GM12878 (cell line): ENCODE data around the gene SLC35F3. TPM values are rescaled to one million over a fixed set of nuclear protein-coding genes. Genes with fewer than 3 reads are reported as not detected.
A peak's percentile ranks its signal among the peaks of the same experiment; 100 is the strongest.

Experiments used
- ATAC-seq: fragments of 200-7000 bp; cut with Tn5 transposase; 3 replicates; pipeline ENCODE4 v1.9.1; 2020; ENCODE audit warnings: mild to moderate bottlenecking, moderate library complexity
- BruUV-seq: library from RNA; stranded (reverse); fragments of 400-500 nt; replicated peaks from 2 replicates; lab custom pipeline; 2021; lab: Mats Ljungman, UMichigan
- CTCF ChIA-PET: fragments of 300-600 bp; sonication (Branson Sonifier 250); formaldehyde crosslinking; extraction: SDS; loops from one replicate; lab custom pipeline; 2021; ENCODE audit warnings: inconsistent platforms; lab: Yijun Ruan, JAX
- POLR2A ChIA-PET: fragments of 350-600 bp; formaldehyde crosslinking; extraction: SDS; loops from one replicate; lab custom pipeline; 2021; ENCODE audit warnings: inconsistent platforms; lab: Charles Lee
- RAD21 ChIA-PET: fragments of 300-600 bp; sonication (Branson Sonifier 250); formaldehyde crosslinking; loops from one replicate; lab custom pipeline; 2023; ENCODE audit warnings: antibody characterized with exemption; ENCODE audit not compliant: unreplicated experiment; lab: Charles Lee
- SMC1A ChIA-PET: fragments of 300-600 bp; sonication (Branson Sonifier 250); formaldehyde crosslinking; loops from one replicate; lab custom pipeline; 2023; ENCODE audit not compliant: unreplicated experiment, uncharacterized antibody; lab: Charles Lee
- DNase-seq: peaks from one replicate; pipeline ENCODE4 v3.0.0-alpha.2; 2011; ENCODE audit warnings: low read depth, low spot score
- FAIRE-seq: peaks from 3 replicates; lab custom pipeline; 2011; peaks lifted over from hg19 to GRCh38; lab: Jason Lieb, UNC
- H2AFZ ChIP-seq: 2 replicates; pipeline ENCODE4 v1.6.0; 2011; ENCODE audit warnings: low read depth, low read length, control low read depth; ENCODE audit not compliant: control insufficient read depth
- H3K27ac ChIP-seq: 2 replicates; pipeline ENCODE4 v1.5.1; 2011; ENCODE audit warnings: control low read depth; ENCODE audit not compliant: control insufficient read depth, insufficient read depth
- H3K27me3 ChIP-seq, 2 experiments: replicated peaks in 1 of 2; 2 replicates each; pipeline versions ENCODE4 v1.6.0 to v1.6.1; 2011; ENCODE audit warnings: low read length in 1 of 2; ENCODE audit not compliant: control insufficient read depth in 2 of 2, insufficient read depth in 2 of 2
- H3K36me3 ChIP-seq, 2 experiments: 2 replicates each; pipeline ENCODE4 v1.5.1; 2011; ENCODE audit warnings: low read length in 1 of 2; ENCODE audit not compliant: control insufficient read depth in 2 of 2, insufficient read depth in 2 of 2
- H3K4me1 ChIP-seq: 2 replicates; pipeline ENCODE4 v1.6.1; 2011; ENCODE audit warnings: mild to moderate bottlenecking, low read length, moderate library complexity, mixed read lengths; ENCODE audit not compliant: control insufficient read depth, insufficient read depth
- H3K4me2 ChIP-seq: 2 replicates; pipeline ENCODE4 v1.6.0; 2011; ENCODE audit warnings: control low read depth; ENCODE audit not compliant: control insufficient read depth, insufficient read depth
- H3K4me3 ChIP-seq: fragments of 200-600 bp; sonication (generic); 2 replicates; pipeline ENCODE4 v1.5.1; 2016
- H3K79me2 ChIP-seq: 2 replicates; pipeline ENCODE4 v1.6.0; 2011; ENCODE audit warnings: low read length; ENCODE audit not compliant: control insufficient read depth, insufficient read depth
- H3K9ac ChIP-seq: 2 replicates; pipeline ENCODE4 v1.8.0; 2011; ENCODE audit warnings: low read length, control low read depth, mixed read lengths; ENCODE audit not compliant: control insufficient read depth, insufficient read depth
- H3K9me3 ChIP-seq: replicated peaks from 3 replicates; pipeline ENCODE4 v1.5.1; 2011; ENCODE audit warnings: mild to moderate bottlenecking, low read length; ENCODE audit not compliant: control insufficient read depth, insufficient read depth
- H4K20me1 ChIP-seq: 2 replicates; pipeline ENCODE4 v1.6.0; 2011; ENCODE audit not compliant: control insufficient read depth, insufficient read depth
- IKZF1 ChIP-seq: fragments of 450-650 bp; conservative IDR thresholded peaks from 2 replicates; pipeline ENCODE4 v1.6.1; 2017; ENCODE audit warnings: antibody characterized with exemption, mild to moderate bottlenecking
- IKZF2 ChIP-seq, 2 experiments: fragments of 450-650 bp; IDR thresholded peaks; 2 replicates each; pipeline ENCODE4 v1.6.1; 2017; ENCODE audit warnings: mild to moderate bottlenecking in 2 of 2, moderate library complexity in 2 of 2
- KAT2A ChIP-seq: conservative IDR thresholded peaks from 2 replicates; pipeline ENCODE4 v1.6.1; 2011; ENCODE audit warnings: low read depth, low read length; ENCODE audit not compliant: control insufficient read depth
- NBN ChIP-seq: fragments of 450-650 bp; IDR thresholded peaks from 2 replicates; pipeline ENCODE4 v1.6.1; 2016
- RAD21 ChIP-seq: IDR thresholded peaks from 2 replicates; pipeline ENCODE4 v1.6.1; 2011; ENCODE audit warnings: mild to moderate bottlenecking, low read depth, low read length, moderate library complexity; ENCODE audit not compliant: insufficient read depth
- SMAD5 ChIP-seq: IDR thresholded peaks from 2 replicates; pipeline ENCODE4 v1.6.1; 2016; ENCODE audit warnings: antibody characterized with exemption, low read depth
- SMC3 ChIP-seq: IDR thresholded peaks from 2 replicates; pipeline ENCODE4 v1.6.1; 2011; ENCODE audit warnings: low read length, improper control_type of control experiment, borderline replicate concordance
- SRF ChIP-seq, 2 experiments: IDR thresholded peaks; 2 replicates each; pipeline ENCODE4 v1.6.1; 2011; ENCODE audit warnings: low read depth in 2 of 2, low read length in 2 of 2, mild to moderate bottlenecking in 1 of 2, moderate library complexity in 1 of 2
- YY1 ChIP-seq: IDR thresholded peaks from 2 replicates; pipeline ENCODE4 v1.6.1; 2011; ENCODE audit warnings: low read depth, mild to moderate bottlenecking, low read length
- ZSCAN29 ChIP-seq: fragments of 450-650 bp; IDR thresholded peaks from 2 replicates; pipeline ENCODE4 v1.6.1; 2017; ENCODE audit warnings: mild to moderate bottlenecking, moderate library complexity
- WGBS: methylation state at CpG from one replicate; pipeline ENCODE4 v1.1.6; 2016; ENCODE audit warnings: low lambda C conversion rate; ENCODE audit not compliant: insufficient replicate concordance, insufficient coverage; ENCODE audit errors: missing lambda C conversion rate; 5-methylcytosine and 5-hydroxymethylcytosine counted together
- in situ Hi-C: fragments of 300-500 bp; cut with MboI; formaldehyde crosslinking; loops from 9 replicates; pipeline ENCODE4 v1.14.3; 2018; ENCODE audit warnings: mixed read lengths
- intact Hi-C: fragments of 100-400 bp; cut with micrococcal nuclease; formaldehyde crosslinking; loops from one replicate; pipeline ENCODE4 v1.14.2; 2022; ENCODE audit not compliant: unreplicated experiment
- polyA plus RNA-seq, 11 experiments: library from polyadenylated mRNA; depleted of rRNA in 4 of 11; unstranded in 6 of 11; stranded (reverse) in 5 of 11; fragments of >200 nt; fragmentation: Nextera tagmentation in 4 of 11; fragmentation: Illumina TruSeq in 1 of 11; extraction: Ambion mirVana in 4 of 11; extraction: Trizol in 1 of 11; gene quantifications; 1 replicate in 1 of 11; 2 replicates in 10 of 11; pipeline versions ENCODE4 v1.2.1 to v1.2.3, GENCODE V29; 2011 to 2016; ENCODE audit warnings: inconsistent platforms in 2 of 11, missing spikeins in 2 of 11, low read depth in 1 of 11
- total RNA-seq, 4 experiments: library from RNA; depleted of rRNA in 3 of 4; stranded (reverse); fragments of >200 nt in 3 of 4; fragmentation: Illumina TruSeq in 1 of 4; extraction: Trizol in 1 of 4; gene quantifications; 2 replicates each; pipeline versions ENCODE4 v1.2.1 to v1.2.3, GENCODE V29; 2013 to 2021
- TF ChIP-seq, protein P1 (sequence below): fragments of 450-650 bp; IDR thresholded peaks from 2 replicates; pipeline ENCODE4 v1.6.1; 2017; ENCODE audit warnings: low read depth, mild to moderate bottlenecking, moderate library complexity
- TF ChIP-seq, protein P2 (sequence below), 3 experiments: IDR thresholded peaks in 2 of 3; conservative IDR thresholded peaks in 1 of 3; 2 replicates each; pipeline ENCODE4 v1.5.1; 2011; ENCODE audit warnings: low read depth in 3 of 3, low read length in 3 of 3, mild to moderate bottlenecking in 3 of 3, control low read depth in 2 of 3, moderate library complexity in 2 of 3, inconsistent platforms in 1 of 3, mixed read lengths in 1 of 3; ENCODE audit not compliant: control insufficient read depth in 2 of 3, insufficient read depth in 1 of 3; ENCODE audit errors: extremely low read depth in 1 of 3

Gene SLC35F3
- total and polyA plus RNA-seq, 10 of the 15 experiments (the other 5 are each of a cell fraction or from before 2014, with no cell fraction given): 1.0 to 8.6 (median 5.7) TPM

DNA sequence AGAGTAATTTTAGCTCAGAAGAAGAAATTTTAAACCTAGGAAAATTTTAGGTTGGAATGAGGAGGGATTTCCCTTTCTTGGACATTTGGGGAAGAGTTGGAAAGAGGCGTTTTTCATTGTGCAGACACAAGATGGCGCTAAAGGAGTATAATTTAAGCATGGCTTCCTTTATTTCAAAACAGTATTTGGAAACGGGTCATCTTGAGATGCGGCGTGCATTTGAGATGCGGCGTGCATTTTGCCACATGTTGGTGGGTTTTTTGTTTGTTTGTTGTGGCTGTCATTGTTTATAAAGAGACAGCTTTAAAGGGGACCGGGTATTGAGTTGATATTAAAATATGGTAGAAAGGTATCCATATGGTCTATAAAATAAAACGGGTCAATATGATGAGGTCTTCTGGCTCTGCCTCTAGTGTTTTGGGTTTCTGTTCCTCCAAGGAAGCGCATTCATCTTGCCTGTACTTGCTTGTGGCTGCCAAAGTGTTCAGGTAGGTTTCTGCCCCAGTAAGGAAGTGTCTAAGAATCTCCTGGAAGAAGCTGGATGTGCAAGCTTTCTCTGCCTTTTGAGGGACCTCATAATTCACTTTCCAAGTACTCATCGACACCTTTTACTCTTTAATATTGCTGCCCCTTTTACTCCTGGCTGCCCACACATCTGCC, 210.3 kb downstream of the SLC35F3 start:
- RAD21 ChIA-PET: interaction anchor here (0.6 to 2.3 kb wide), 4 partner anchors 10 to 674 kb away, joined by 3 to 11 read pairs (median 6); no protein-coding TSS in a partner anchor
- WGBS: 3% methylated on average over 11 of the region's 11 CpGs
- CTCF ChIA-PET: interaction anchor here (0.6 to 4.8 kb wide), 24 partner anchors 9 to 749 kb away, joined by 3 to 64 read pairs (median 4); no protein-coding TSS in a partner anchor
- H3K36me3 ChIP-seq: no peaks in the 10 kb centered on the region
- SMC1A ChIA-PET: interaction anchor here (0.8 to 2.5 kb wide), 8 partner anchors 10 to 1302 kb away, joined by 3 to 15 read pairs (median 4); no protein-coding TSS in a partner anchor
- H3K4me3 ChIP-seq: no peak overlapping the region
- peak; percentile 77 for ATAC-seq
- H3K27ac ChIP-seq: no peak overlapping the region
- H3K27me3 ChIP-seq: peaks cover 0 to 3% of the 10 kb centered on the region in 2 experiments; a peak in 1 of 4 replicates
- DNase-seq: peak; percentile 4
- no peaks in the 10 kb centered on the region for H3K79me2 ChIP-seq
- peak; percentile 25; the same call in 1 of the 2 replicates for TF ChIP-seq IKZF1
- no peak for TF ChIP-seq SRF (IDR thresholded peaks at IDR 0.05; ENCODE audit: low read depth in 2 of 2, low read length in 2 of 2)
- TF ChIP-seq, protein P1, sequence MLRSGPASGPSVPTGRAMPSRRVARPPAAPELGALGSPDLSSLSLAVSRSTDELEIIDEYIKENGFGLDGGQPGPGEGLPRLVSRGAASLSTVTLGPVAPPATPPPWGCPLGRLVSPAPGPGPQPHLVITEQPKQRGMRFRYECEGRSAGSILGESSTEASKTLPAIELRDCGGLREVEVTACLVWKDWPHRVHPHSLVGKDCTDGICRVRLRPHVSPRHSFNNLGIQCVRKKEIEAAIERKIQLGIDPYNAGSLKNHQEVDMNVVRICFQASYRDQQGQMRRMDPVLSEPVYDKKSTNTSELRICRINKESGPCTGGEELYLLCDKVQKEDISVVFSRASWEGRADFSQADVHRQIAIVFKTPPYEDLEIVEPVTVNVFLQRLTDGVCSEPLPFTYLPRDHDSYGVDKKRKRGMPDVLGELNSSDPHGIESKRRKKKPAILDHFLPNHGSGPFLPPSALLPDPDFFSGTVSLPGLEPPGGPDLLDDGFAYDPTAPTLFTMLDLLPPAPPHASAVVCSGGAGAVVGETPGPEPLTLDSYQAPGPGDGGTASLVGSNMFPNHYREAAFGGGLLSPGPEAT: no peak
- no peak for TF ChIP-seq NBN
- peak; percentile 54; the same call in 1 of the 2 replicates for TF ChIP-seq YY1
- TF ChIP-seq SMAD5: no peak
- TF ChIP-seq IKZF2 (IDR thresholded peaks at IDR 0.05): peak in 1 of 2 experiments; percentile 16; a peak in 1 of 4 replicates
- TF ChIP-seq RAD21: peak; percentile 72
- TF ChIP-seq ZSCAN29: no peak
- peak; percentile 52; the same call in 1 of the 2 replicates for TF ChIP-seq SMC3
- TF ChIP-seq, protein P2, sequence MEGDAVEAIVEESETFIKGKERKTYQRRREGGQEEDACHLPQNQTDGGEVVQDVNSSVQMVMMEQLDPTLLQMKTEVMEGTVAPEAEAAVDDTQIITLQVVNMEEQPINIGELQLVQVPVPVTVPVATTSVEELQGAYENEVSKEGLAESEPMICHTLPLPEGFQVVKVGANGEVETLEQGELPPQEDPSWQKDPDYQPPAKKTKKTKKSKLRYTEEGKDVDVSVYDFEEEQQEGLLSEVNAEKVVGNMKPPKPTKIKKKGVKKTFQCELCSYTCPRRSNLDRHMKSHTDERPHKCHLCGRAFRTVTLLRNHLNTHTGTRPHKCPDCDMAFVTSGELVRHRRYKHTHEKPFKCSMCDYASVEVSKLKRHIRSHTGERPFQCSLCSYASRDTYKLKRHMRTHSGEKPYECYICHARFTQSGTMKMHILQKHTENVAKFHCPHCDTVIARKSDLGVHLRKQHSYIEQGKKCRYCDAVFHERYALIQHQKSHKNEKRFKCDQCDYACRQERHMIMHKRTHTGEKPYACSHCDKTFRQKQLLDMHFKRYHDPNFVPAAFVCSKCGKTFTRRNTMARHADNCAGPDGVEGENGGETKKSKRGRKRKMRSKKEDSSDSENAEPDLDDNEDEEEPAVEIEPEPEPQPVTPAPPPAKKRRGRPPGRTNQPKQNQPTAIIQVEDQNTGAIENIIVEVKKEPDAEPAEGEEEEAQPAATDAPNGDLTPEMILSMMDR (IDR thresholded peaks at IDR 0.05 in 2 of 3, conservative IDR thresholded peaks at IDR 0.05 in 1 of 3; ENCODE audit: control insufficient read depth in 2 of 3, extremely low read depth in 1 of 3, insufficient read depth in 1 of 3, low read depth in 3 of 3, low read length in 3 of 3): peak; percentile 60 to 74 (median 60); a peak in 5 of 6 replicates
- TF ChIP-seq KAT2A: no peak
- no peaks in the 10 kb centered on the region for H3K9me3 ChIP-seq
- intact Hi-C loops: loop anchor here (5.0 to 10.0 kb wide), 5 partner anchors 198 to 1300 kb away; partner anchors contain the start of gene TARBP1
- FAIRE-seq: peak; percentile 93
- POLR2A ChIA-PET: no interaction called here
- no peaks in the 10 kb centered on the region for H3K4me1 ChIP-seq
- H3K9ac ChIP-seq: no peak overlapping the region
- no peak overlapping the region for H3K4me2 ChIP-seq
- in situ Hi-C loops: loop anchor here (25.0 kb wide), 1 partner anchor 973 kb away; no protein-coding TSS in a partner anchor
- no TSS peak for BruUV-seq
- H4K20me1 ChIP-seq: no peaks in the 10 kb centered on the region
- H2AFZ ChIP-seq: no peak overlapping the region; the same call in 1 of the 2 replicates
